A673 (cell line): Measurements from ENCODE around the gene GNG7.

ENCODE experiments used
- EZH2 ChIP-seq: fragments of 200-600 bp; sonication (generic); IDR thresholded peaks from 2 replicates; pipeline ENCODE4 v1.6.1; 2017; ENCODE audit warnings: borderline replicate concordance, low read depth, mild to moderate bottlenecking, mixed read lengths, antibody characterized with exemption, low read length; ENCODE audit not compliant: poor library complexity, severe bottlenecking
- TF ChIP-seq, protein P1 (sequence below): fragments of 300-800, 200-600 bp; sonication (generic); conservative IDR thresholded peaks from 2 replicates; pipeline ENCODE4 v1.5.1; 2017; ENCODE audit warnings: low read depth, mild to moderate bottlenecking, antibody characterized with exemption, low read length, moderate library complexity, mixed read lengths

DNA sequence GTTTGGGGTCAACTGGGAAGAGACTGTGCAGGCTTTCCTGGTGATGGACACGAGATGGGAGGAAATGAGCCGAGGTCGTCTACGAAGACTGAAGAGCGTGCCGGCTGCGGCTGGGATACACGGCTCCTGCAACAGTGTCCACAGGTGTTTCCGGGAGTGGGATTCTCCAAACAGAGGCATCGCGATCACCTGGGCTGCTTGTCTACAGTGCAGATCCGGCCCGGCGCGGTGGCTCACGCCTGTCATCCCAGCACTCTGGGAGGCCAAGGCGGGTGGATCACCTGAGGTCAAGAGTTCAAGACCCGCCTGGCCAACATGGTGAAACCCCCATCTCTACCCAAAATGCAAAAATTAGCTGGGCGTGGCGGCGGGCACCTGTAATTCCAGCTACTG, 48.9 kb upstream of the GNG7 start:
- TF ChIP-seq, protein P1, sequence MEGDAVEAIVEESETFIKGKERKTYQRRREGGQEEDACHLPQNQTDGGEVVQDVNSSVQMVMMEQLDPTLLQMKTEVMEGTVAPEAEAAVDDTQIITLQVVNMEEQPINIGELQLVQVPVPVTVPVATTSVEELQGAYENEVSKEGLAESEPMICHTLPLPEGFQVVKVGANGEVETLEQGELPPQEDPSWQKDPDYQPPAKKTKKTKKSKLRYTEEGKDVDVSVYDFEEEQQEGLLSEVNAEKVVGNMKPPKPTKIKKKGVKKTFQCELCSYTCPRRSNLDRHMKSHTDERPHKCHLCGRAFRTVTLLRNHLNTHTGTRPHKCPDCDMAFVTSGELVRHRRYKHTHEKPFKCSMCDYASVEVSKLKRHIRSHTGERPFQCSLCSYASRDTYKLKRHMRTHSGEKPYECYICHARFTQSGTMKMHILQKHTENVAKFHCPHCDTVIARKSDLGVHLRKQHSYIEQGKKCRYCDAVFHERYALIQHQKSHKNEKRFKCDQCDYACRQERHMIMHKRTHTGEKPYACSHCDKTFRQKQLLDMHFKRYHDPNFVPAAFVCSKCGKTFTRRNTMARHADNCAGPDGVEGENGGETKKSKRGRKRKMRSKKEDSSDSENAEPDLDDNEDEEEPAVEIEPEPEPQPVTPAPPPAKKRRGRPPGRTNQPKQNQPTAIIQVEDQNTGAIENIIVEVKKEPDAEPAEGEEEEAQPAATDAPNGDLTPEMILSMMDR: no peak
- no peak for TF ChIP-seq EZH2
